Neural cell (in vitro differentiated cells): Measurements from ENCODE around the gene LENEP.

Source experiments
- EP300 ChIP-seq: fragments of 450-650 bp; conservative IDR thresholded peaks from 2 replicates; pipeline ENCODE4 v1.6.1; 2014; ENCODE audit warnings: antibody characterized with exemption, mild to moderate bottlenecking, moderate library complexity; ENCODE audit not compliant: poor library complexity, severe bottlenecking
- EZH2 ChIP-seq: fragments of 200-600, 300-800 bp; shearing (Covaris generic), sonication (generic); IDR thresholded peaks from 2 replicates; pipeline ENCODE4 v1.6.1; 2014; ENCODE audit warnings: antibody characterized with exemption, low read length, borderline replicate concordance, mild to moderate bottlenecking; ENCODE audit not compliant: insufficient read depth, poor library complexity, severe bottlenecking
- RAD21 ChIP-seq: fragments of 450-650 bp; conservative IDR thresholded peaks from 2 replicates; pipeline ENCODE4 v1.6.1; 2014; ENCODE audit warnings: antibody characterized with exemption, mild to moderate bottlenecking, moderate library complexity
- TF ChIP-seq, protein P1 (sequence below): fragments of 450-650 bp; IDR thresholded peaks from 2 replicates; pipeline ENCODE4 v1.5.1; 2014; ENCODE audit warnings: antibody characterized with exemption, mild to moderate bottlenecking, moderate library complexity; ENCODE audit not compliant: poor library complexity, severe bottlenecking

DNA sequence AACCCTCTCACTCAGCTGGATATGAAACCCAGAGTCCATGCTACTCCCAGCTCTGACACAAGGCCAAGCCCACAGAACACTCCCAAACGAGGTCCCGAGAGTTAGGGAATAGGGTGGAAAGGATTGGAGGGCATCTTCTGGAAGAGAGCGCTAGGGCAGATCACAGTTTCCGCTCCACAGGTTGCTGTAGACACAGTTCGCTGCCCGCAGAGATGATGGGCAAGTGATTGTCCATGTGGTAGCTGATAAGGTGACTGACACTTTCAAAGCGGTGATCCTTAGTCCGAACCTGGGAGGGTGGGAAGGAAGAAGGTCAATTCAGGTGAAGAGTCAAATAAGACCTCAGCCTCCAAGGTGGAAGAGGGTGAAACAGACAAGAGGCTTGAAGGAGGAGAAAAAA, 29.7 kb upstream of the LENEP start:
- TF ChIP-seq, protein P1, sequence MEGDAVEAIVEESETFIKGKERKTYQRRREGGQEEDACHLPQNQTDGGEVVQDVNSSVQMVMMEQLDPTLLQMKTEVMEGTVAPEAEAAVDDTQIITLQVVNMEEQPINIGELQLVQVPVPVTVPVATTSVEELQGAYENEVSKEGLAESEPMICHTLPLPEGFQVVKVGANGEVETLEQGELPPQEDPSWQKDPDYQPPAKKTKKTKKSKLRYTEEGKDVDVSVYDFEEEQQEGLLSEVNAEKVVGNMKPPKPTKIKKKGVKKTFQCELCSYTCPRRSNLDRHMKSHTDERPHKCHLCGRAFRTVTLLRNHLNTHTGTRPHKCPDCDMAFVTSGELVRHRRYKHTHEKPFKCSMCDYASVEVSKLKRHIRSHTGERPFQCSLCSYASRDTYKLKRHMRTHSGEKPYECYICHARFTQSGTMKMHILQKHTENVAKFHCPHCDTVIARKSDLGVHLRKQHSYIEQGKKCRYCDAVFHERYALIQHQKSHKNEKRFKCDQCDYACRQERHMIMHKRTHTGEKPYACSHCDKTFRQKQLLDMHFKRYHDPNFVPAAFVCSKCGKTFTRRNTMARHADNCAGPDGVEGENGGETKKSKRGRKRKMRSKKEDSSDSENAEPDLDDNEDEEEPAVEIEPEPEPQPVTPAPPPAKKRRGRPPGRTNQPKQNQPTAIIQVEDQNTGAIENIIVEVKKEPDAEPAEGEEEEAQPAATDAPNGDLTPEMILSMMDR, result no peak
- no peak for TF ChIP-seq RAD21
- no peak for TF ChIP-seq EP300
- no peak for TF ChIP-seq EZH2
